ENCODE results near the gene MOK.
A peak's percentile ranks its signal among the peaks of the same experiment; 100 is the strongest.
"Not testable (repeated sequence)": the region's sequence is repeated elsewhere in the genome, so short reads cannot be mapped to it uniquely, and the experiment has no call there.

The MOK gene, protein sequence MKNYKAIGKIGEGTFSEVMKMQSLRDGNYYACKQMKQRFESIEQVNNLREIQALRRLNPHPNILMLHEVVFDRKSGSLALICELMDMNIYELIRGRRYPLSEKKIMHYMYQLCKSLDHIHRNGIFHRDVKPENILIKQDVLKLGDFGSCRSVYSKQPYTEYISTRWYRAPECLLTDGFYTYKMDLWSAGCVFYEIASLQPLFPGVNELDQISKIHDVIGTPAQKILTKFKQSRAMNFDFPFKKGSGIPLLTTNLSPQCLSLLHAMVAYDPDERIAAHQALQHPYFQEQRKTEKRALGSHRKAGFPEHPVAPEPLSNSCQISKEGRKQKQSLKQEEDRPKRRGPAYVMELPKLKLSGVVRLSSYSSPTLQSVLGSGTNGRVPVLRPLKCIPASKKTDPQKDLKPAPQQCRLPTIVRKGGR

DNA sequence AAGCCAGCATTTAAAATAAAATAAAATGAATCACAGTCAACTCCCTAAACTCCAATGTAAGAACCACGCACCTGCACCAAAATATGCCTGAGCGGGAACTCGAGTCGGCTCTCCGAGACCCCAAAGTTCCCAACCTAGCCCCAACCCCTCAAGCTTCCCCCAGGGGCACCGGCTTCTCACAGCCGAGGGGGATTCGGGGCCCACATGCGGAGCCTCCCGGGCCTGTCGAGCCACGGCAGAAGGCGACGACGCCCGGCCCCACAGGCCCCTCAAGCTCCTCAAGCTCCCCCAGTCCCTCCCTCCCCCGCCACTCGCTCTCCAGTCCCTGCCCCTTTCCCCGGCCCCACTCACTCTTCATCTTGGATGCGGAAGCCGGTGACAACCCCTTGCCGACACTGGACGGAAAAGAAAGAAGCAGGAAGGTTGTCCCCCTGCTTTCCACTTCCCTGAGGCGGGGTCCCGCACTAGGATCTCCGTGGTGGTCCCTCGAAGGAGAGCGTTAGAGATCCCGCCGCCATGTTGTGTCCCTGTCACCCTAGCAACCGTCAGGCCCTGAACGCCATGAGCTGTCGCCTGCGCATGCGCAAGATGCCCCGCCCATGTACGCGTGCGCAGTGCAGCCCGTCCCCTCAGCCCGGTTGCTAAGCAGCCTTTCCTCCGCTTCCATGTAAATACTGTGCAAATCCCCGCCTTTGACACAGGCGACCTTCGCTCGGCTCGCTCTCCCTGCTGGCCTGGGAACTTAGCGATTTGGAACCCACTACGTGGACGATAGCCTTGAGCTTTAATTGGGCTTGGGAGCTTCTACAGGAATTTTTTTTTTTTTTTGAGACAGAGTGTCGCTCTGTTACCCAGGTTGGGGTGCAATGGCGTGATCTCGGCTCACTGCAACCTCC is at the start of gene MOK:
Gene MOK (minus strand): TSS at position 554 of the 896 bp plus-strand sequence. CDS start 196 bp downstream, at position 358.
- DNase-seq, result peak; percentile 98

- DNase-seq, result no peak
Observed at GRCh38 chr14:102353126-102353619, 48.2 kb upstream of the MOK start.

DNA sequence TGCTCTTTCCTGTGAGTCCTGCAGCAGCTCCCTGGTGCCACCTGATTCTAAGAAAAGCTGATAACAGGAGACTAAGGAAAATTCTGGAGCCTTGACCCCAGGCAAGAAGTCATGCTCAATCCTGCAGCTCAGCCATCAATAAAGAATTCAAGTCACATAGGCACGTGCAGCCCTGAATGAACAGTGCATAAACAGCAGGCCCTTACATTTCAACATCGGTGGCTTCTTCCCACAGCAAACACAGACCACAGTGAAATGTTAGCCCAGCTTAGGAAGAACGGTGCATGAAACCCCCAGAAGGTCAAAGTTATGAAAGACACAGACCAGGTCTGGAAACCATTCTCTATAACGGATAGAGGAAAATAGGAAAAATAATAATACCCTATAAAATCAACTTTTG is 47.2 kb upstream of the MOK start:
- DNase-seq, result no peak

GRCh38 chr14:102351593-102351992 is 46.6 kb upstream of the MOK start:
- DNase-seq, result not testable (repeated sequence)

- DNase-seq, result no peak
Observed at GRCh38 chr14:102351023-102351422, 46.1 kb upstream of the MOK start.

- no peak for DNase-seq
Observed at GRCh38 chr14:102348376-102348775, 43.4 kb upstream of the MOK start.

DNA sequence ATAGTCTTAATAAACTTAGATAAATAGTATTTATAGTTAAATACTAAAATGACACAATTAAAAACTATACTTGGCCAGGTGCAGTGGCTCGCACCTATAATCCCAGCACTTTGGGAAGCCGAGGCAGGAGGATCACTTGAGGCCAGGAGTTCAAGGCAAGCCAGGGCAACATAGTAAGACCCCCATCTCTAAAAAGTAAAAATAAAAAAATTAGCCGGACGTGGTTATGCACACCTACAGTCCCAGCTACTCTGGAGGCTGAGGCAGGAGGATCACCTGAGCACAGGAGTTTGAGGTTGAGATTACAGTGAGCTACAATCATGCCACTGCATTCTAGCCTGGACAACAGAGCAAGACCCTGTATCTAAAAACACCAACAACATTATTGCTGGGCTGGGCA is 41.7 kb upstream of the MOK start:
- no peak for DNase-seq

GRCh38 chr14:102345232-102345631 is 40.3 kb upstream of the MOK start:
- DNase-seq, result no peak

DNA sequence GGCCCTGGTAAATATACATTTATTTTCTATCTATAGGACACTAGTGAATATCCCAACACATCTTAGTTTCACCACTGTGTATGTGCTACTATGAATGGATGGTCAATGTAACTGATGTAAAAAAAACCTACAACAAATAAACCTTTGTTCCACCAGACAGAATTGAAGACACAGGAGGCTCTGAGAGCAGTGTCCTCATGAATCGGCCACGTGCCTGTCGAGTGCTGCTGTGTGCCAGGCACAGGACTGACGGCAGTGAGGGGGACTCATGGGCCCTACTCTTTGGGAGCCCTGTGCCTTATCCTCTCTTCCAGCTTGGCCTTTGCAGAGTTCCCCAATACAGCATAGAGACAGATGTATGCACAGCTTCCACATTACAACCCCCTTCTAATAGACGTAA is 39.5 kb upstream of the MOK start:
- DNase-seq, result no peak

- no peak for DNase-seq
Observed at GRCh38 chr14:102344084-102344483, 39.1 kb upstream of the MOK start.

- no peak for DNase-seq
Observed at GRCh38 chr14:102342238-102342637, 37.3 kb upstream of the MOK start.

DNA sequence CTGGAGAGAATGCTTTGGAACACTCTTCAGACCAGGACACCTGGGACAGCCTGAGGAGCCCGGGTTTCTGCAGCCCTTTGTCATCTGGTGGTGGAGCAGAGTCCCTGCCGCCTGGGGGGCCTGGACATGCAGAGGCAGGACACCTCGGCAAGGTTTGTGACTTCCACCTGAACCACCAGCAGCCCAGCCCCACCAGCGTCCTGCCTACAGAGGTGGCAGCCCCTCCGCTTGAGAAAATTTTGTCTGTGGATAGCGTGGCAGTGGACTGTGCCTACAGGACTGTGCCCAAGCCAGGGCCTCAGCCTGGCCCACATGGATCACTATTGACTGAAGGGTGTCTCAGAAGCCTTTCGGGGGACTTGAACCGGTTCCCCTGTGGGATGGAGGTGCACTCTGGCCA is 36.6 kb upstream of the MOK start:
- DNase-seq, result no peak

DNA sequence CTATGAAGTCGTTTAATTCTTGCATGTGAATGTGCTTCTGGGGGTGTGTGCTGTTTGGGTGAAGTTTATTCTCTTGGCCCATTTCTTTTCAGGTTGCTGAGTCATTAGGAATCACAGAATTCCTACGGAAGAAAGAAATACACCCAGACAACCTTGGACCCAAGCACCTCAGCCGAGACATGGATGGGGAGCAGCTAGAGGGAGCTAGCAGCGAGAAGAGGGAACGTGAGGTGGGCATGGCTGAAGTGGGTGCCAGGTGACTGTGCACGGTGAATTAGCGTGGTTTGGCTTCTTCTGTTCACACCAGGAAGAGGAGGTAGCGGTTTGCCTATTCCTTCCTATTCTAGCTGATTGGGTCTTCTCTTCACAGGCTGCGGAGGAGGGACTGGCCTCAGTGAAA is 33.8 kb upstream of the MOK start:
- no peak for DNase-seq

- DNase-seq, result no peak
Observed at GRCh38 chr14:102335163-102335562, 30.2 kb upstream of the MOK start.

- DNase-seq, result no peak
Observed at GRCh38 chr14:102333795-102334705, 29.1 kb upstream of the MOK start.

- no peak for DNase-seq
Observed at GRCh38 chr14:102333390-102333789, 28.4 kb upstream of the MOK start.

DNA sequence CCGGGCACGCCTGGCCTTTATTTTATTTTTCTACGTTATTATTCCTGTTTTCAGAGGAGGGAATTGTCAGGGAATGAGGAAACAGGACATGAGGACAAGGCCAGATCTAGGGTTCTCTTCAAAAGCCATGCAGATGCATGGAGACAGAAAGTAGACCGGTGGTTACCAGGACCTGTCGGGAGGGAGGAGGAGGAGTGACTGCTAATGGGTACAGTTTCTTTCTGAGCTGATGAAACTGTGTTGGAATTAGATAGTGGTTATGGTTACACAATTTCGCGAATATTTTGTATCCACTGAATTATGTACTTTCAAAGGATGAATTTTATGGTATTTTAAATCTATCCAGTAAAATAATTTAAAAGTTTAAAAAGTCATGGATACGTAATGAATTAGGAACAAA is 25.8 kb upstream of the MOK start:
- DNase-seq, result no peak

DNA sequence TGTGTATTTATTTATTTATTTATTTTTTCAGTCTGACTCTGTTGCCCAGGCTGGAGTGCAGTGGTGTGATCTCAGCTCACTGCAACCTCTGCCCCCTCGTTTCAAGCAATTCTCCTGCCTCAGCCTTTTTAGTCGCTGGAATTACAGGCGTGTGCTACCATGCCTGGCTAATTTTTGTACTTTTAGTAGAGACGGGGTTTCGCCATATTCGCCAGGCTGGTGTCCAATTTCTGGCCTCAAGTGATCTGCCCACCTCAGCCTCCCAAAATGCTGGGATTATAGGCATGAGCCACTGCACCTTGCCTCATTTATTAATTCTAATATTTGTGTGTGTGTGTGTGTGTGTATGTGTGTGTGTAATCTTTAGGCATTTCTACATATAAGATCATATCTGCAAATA is 24.4 kb upstream of the MOK start:
- not testable (repeated sequence) for DNase-seq

- DNase-seq, result no peak
Observed at GRCh38 chr14:102326583-102326982, 21.6 kb upstream of the MOK start.

DNA sequence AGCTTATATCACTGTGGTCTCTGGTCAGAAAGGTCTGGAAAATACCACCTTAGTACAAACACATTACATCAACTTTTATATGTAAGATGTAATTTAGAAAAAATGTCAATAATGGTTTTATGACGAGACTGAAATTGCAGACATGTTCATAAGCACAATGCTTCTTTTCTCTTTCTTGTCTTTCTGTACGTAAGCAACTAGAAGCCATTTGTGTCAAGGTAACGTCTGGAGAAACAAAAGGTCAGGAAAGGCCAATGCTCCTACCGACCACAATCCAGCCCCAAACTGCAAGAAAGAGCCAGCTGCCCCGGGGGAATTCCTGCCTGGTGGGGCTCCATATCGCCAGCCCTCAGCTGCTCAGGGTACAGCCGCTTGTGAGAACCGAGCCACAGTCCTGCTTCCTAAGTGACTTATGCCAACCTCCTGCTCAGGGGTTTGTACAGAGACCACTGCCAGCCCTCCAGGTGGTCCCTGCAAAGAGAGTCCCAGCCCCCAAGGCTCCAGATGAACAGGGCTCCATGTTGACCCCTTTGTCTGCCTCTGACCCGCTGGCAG is 20.9 kb upstream of the MOK start:
- DNase-seq, result no peak

GRCh38 chr14:102323102-102323501 is 18.1 kb upstream of the MOK start:
- DNase-seq, result peak; percentile 51
